Erythroblast (primary cell): ENCODE data around the gene FRRS1L.

Experiments
- GATA1 ChIP-seq: IDR thresholded peaks from 2 replicates; pipeline ENCODE4 v1.6.1; 2011; ENCODE audit warnings: low read depth, mild to moderate bottlenecking, control low read depth, low read length, moderate library complexity
- POLR2A ChIP-seq: IDR thresholded peaks from 2 replicates; pipeline ENCODE4 v1.6.1; 2011; ENCODE audit warnings: mild to moderate bottlenecking, low read length

- no peak for TF ChIP-seq POLR2A
- no peak for TF ChIP-seq GATA1
Measured at GRCh38 chr9:109139851-109140250, 27.2 kb downstream of the FRRS1L start.
